GM10847 (cell line): ENCODE data around the gene SH3BP1.

ENCODE experiments used
- POLR2A ChIP-seq: IDR thresholded peaks from 2 replicates; pipeline ENCODE4 v1.6.1; 2011; ENCODE audit not compliant: insufficient read length; ENCODE audit errors: extremely low read depth

SH3BP1 gene

GRCh38 chr22:37674951-37675929, 35.8 kb downstream of the SH3BP1 start, which contains the start of gene LGALS1:
Gene LGALS1 (plus strand): TSS chr22:37675636. CDS start chr22:37675703, 67 bp downstream.
- TF ChIP-seq POLR2A = peak; percentile 17

GRCh38 chr22:37675930-37676735, 36.7 kb downstream of the SH3BP1 start:
- TF ChIP-seq POLR2A = no peak

GRCh38 chr22:37676736-37677492, 37.4 kb downstream of the SH3BP1 start:
- no peak for TF ChIP-seq POLR2A

GRCh38 chr22:37677493-37677974, 38.1 kb downstream of the SH3BP1 start:
- TF ChIP-seq POLR2A = no peak

- TF ChIP-seq POLR2A = no peak
These were observed 38.9 kb downstream of the SH3BP1 start for GRCh38 chr22:37678372-37678771.

GRCh38 chr22:37679670-37680069, 40.2 kb downstream of the SH3BP1 start:
- TF ChIP-seq POLR2A = no peak

GRCh38 chr22:37680191-37680851, 40.9 kb downstream of the SH3BP1 start:
- TF ChIP-seq POLR2A = no peak

- TF ChIP-seq POLR2A = no peak
These were observed 41.5 kb downstream of the SH3BP1 start for GRCh38 chr22:37681001-37681424.

- no peak for TF ChIP-seq POLR2A
These were observed 42.1 kb downstream of the SH3BP1 start for GRCh38 chr22:37681556-37682049.

- no peak for TF ChIP-seq POLR2A
These were observed 45.5 kb downstream of the SH3BP1 start for GRCh38 chr22:37684803-37685615.

- peak; percentile 16 for TF ChIP-seq POLR2A
These were observed 46.8 kb downstream of the SH3BP1 start, which contains the start of gene NOL12 for GRCh38 chr22:37686002-37686982. Gene NOL12 (plus strand): TSS chr22:37686343. CDS start chr22:37686393, 50 bp downstream.

GRCh38 chr22:37690407-37690806, 50.9 kb downstream of the SH3BP1 start:
- TF ChIP-seq POLR2A = no peak

- TF ChIP-seq POLR2A = no peak
These were observed 51.5 kb downstream of the SH3BP1 start for GRCh38 chr22:37690901-37691504.
